ENCODE measurements around the gene ARHGAP10. TPM values are rescaled to one million over a fixed set of nuclear protein-coding genes. Genes with fewer than 3 reads are reported as not detected.

The ARHGAP10 gene
- polyA plus RNA-seq, 1 experiment = 20.2 TPM

GRCh38 chr4:147756417-147756816 is 24.5 kb downstream of the ARHGAP10 start:
- no peak overlapping the region for H3K4me3 ChIP-seq (ENCODE audit: low read depth, low read length)
- CTCF ChIA-PET = interaction anchor here (1.0 kb wide), 1 partner anchor 8 kb away, joined by 5 read pairs; no protein-coding TSS in a partner anchor
- DNase-seq (ENCODE audit: low read depth) = no peak
- H3K36me3 ChIP-seq (ENCODE audit: control insufficient read depth, insufficient read depth, low read length) = no peaks in the 10 kb centered on the region; the same call in 1 of the 2 replicates
- H3K27me3 ChIP-seq (ENCODE audit: control insufficient read depth, insufficient read depth, low read length) = no peaks in the 10 kb centered on the region
- POLR2A ChIA-PET = no interaction called here
- no peak for TF ChIP-seq CTCF (IDR thresholded peaks at IDR 0.05; ENCODE audit: insufficient read depth, low read depth, low read length)

GRCh38 chr4:147760176-147760575 is 28.3 kb downstream of the ARHGAP10 start:
- TF ChIP-seq CTCF (IDR thresholded peaks at IDR 0.05; ENCODE audit: insufficient read depth, low read depth, low read length) = no peak
- POLR2A ChIA-PET = interaction anchor here (0.6 kb wide), 1 partner anchor 27 kb away, joined by 3 read pairs; no protein-coding TSS in a partner anchor
- CTCF ChIA-PET = no interaction called here
- Histone ChIP-seq H3K27me3 (ENCODE audit: control insufficient read depth, insufficient read depth, low read length) (no peaks in the 10 kb centered on the region), H3K4me3 (ENCODE audit: low read depth, low read length) (no peak overlapping the region), H3K36me3 (ENCODE audit: control insufficient read depth, insufficient read depth, low read length) (no peaks in the 10 kb centered on the region; the same call in 1 of the 2 replicates)
- DNase-seq (ENCODE audit: low read depth) = no peak

- H3K36me3 ChIP-seq (ENCODE audit: control insufficient read depth, insufficient read depth, low read length) = no peaks in the 10 kb centered on the region; the same call in 1 of the 2 replicates
- no peaks in the 10 kb centered on the region for H3K27me3 ChIP-seq (ENCODE audit: control insufficient read depth, insufficient read depth, low read length)
- POLR2A ChIA-PET = no interaction called here
- CTCF ChIA-PET = no interaction called here
- no peak for DNase-seq (ENCODE audit: low read depth)
- no peak overlapping the region for H3K4me3 ChIP-seq (ENCODE audit: low read depth, low read length)
- no peak for TF ChIP-seq CTCF (IDR thresholded peaks at IDR 0.05; ENCODE audit: insufficient read depth, low read depth, low read length)
Observed at GRCh38 chr4:147760695-147761094, 28.8 kb downstream of the ARHGAP10 start.

- DNase-seq (ENCODE audit: low read depth) = no peak
- Histone ChIP-seq H3K4me3 (ENCODE audit: low read depth, low read length) (no peak overlapping the region), H3K27me3 (ENCODE audit: control insufficient read depth, insufficient read depth, low read length) (no peaks in the 10 kb centered on the region), H3K36me3 (ENCODE audit: control insufficient read depth, insufficient read depth, low read length) (no peaks in the 10 kb centered on the region; the same call in 1 of the 2 replicates)
- ChIA-PET CTCF (interaction anchor here (1.2 kb wide), 1 partner anchor 47 kb away, joined by 5 read pairs; no protein-coding TSS in a partner anchor), POLR2A (no interaction called here)
- TF ChIP-seq CTCF (IDR thresholded peaks at IDR 0.05; ENCODE audit: insufficient read depth, low read depth, low read length) = no peak
Observed at GRCh38 chr4:147761218-147761883, 29.5 kb downstream of the ARHGAP10 start.

- no peak overlapping the region for H3K4me3 ChIP-seq (ENCODE audit: low read depth, low read length)
- ChIA-PET CTCF (interaction anchor here (0.5 to 0.8 kb wide), 3 partner anchors 9 to 413 kb away, joined by 3 to 5 read pairs (median 4); no protein-coding TSS in a partner anchor), POLR2A (no interaction called here)
- no peak for TF ChIP-seq CTCF (IDR thresholded peaks at IDR 0.05; ENCODE audit: insufficient read depth, low read depth, low read length)
- H3K36me3 ChIP-seq (ENCODE audit: control insufficient read depth, insufficient read depth, low read length) = no peaks in the 10 kb centered on the region
- DNase-seq (ENCODE audit: low read depth) = no peak
- H3K27me3 ChIP-seq (ENCODE audit: control insufficient read depth, insufficient read depth, low read length) = no peaks in the 10 kb centered on the region
Observed at GRCh38 chr4:147764337-147764736, 32.4 kb downstream of the ARHGAP10 start.

Measured in BJ (cell line).